Upper lobe of left lung (tissue), 4 donors: Measurements from ENCODE around the gene PBX3.

ENCODE experiments used
- POLR2A ChIP-seq, 4 donors: fragments of 450-650 bp; IDR thresholded peaks; one replicate each; pipeline ENCODE4 v1.5.1; 2016 to 2017; ENCODE audit warnings: antibody characterized with exemption in 4 of 4, mild to moderate bottlenecking in 2 of 4
- POLR2AphosphoS5 ChIP-seq, 2 donors: sonication (generic); formaldehyde crosslinking; IDR thresholded peaks; one replicate each; pipeline ENCODE4 v1.5.1; 2017; ENCODE audit warnings: antibody characterized with exemption in 2 of 2
- TF ChIP-seq, protein P1 (sequence below), 6 experiments: fragments of 450-650 bp in 4 of 6; fragments of 200-600 bp in 2 of 6; sonication (generic) in 2 of 6; IDR thresholded peaks; one replicate each; pipeline ENCODE4 v1.5.1; 2016 to 2019; ENCODE audit warnings: antibody characterized with exemption in 6 of 6

DNA sequence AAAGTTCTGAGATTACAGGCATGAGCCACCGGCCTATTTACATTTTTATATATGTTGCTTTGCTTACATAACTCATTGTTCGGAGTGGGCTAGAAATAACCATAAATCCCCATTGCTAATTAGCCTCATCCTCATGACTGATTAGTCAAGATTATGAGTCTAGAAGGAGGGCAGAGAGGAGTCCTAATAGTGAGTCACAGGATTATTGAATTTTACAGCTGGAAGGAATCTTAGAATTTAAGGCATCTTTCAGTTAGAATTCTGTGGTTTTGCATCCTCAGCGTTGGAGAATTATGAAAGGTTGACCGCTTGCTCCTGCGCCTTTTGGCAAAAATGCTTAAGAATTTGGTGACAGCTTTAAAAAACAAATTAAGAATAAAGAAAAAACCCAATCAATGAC, 2.6 kb upstream of the PBX3 start:
- TF ChIP-seq, protein P1, sequence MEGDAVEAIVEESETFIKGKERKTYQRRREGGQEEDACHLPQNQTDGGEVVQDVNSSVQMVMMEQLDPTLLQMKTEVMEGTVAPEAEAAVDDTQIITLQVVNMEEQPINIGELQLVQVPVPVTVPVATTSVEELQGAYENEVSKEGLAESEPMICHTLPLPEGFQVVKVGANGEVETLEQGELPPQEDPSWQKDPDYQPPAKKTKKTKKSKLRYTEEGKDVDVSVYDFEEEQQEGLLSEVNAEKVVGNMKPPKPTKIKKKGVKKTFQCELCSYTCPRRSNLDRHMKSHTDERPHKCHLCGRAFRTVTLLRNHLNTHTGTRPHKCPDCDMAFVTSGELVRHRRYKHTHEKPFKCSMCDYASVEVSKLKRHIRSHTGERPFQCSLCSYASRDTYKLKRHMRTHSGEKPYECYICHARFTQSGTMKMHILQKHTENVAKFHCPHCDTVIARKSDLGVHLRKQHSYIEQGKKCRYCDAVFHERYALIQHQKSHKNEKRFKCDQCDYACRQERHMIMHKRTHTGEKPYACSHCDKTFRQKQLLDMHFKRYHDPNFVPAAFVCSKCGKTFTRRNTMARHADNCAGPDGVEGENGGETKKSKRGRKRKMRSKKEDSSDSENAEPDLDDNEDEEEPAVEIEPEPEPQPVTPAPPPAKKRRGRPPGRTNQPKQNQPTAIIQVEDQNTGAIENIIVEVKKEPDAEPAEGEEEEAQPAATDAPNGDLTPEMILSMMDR (IDR thresholded peaks at IDR 0.05) = no peak
- TF ChIP-seq POLR2AphosphoS5 (IDR thresholded peaks at IDR 0.05) = no peak
- TF ChIP-seq POLR2A (IDR thresholded peaks at IDR 0.05) = no peak
